ENCODE measurements around the gene ALKBH4.
"Not testable (repeated sequence)": the region's sequence is repeated elsewhere in the genome, so short reads cannot be mapped to it uniquely, and the experiment has no call there.

ALKBH4 gene

DNA sequence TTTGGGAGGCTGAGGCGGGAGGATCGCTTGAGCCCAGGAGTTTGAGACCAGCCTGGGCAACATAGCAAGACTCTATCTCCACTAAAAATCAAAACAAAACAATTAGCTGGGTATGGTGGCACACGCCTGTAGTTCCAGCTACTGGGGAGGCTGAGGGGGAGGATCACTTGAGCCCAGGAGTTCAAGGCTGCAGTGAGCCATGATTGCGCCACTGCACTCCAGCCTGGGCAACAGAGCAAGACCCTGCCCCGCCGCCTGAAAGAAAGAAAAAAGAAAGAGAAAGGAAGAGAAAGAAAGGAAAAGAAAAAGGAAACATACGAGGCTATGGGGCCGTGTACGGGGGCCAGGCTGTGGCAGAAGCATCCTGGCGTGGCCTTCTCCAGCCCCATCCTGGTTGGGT is 9.7 kb downstream of the ALKBH4 start:
- DNase-seq (ENCODE audit: low spot score) = not testable (repeated sequence)

DNA sequence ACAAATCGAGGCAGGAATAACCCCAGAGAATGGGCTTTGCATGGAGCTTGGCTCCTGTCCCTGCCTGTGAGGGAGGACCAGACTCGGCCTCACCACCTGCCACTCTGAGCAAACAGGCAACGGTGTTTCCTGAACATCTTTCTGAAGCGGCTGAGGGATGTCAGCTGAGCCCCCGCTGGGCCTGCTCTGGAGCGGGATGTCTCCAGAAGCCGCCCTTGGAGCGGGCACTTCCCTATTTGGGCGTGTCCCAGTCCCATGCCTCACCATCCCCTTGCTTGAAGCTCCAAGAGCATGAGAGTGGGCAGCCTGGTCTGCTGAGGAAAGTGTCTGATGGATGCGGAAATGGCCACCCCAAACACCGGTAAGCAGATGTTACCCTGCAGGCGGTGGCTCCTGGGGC is 10.2 kb downstream of the ALKBH4 start:
- no peak for DNase-seq (ENCODE audit: low spot score)

DNA sequence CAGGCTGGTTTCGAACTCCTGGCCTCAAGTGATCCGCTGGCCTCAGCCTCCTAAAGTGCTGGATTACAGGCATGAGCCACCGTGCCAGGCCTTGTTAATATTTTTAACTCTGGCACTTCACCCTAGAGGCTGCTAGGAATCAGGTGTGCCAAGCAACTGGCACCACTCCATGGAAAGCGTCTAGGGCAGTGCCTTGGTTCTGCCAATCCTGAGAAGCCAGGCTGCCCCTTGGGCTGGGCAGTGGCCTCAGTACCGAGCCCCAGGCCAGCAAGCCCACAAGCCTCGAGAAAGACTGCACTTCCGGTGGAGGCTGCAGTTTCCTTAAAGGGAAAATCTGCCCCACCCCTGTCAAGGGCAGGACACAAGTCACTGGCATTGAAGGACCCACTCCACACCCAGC is 11.3 kb downstream of the ALKBH4 start:
- DNase-seq (ENCODE audit: low spot score) = no peak

DNA sequence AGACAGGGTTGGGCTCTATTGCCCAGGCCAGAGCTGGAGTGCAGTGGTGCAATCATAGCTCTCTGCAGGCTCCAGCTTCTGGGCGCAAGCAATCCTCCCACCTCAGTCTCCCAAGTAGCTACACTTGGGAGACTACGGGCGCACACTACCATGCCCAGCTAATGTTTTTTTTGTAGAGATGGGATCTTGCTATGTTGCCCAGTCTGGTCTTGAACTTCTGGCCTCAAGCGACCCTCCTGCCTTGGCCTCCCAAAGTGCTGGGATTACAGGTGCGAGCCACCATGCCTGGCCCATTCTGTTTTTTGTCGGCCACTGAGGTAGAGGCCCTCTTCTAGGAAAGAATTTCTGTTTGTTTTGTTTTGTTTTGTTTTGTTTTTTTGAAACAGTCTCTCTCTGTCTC is 12.2 kb downstream of the ALKBH4 start:
- no peak for DNase-seq (ENCODE audit: low spot score)

DNA sequence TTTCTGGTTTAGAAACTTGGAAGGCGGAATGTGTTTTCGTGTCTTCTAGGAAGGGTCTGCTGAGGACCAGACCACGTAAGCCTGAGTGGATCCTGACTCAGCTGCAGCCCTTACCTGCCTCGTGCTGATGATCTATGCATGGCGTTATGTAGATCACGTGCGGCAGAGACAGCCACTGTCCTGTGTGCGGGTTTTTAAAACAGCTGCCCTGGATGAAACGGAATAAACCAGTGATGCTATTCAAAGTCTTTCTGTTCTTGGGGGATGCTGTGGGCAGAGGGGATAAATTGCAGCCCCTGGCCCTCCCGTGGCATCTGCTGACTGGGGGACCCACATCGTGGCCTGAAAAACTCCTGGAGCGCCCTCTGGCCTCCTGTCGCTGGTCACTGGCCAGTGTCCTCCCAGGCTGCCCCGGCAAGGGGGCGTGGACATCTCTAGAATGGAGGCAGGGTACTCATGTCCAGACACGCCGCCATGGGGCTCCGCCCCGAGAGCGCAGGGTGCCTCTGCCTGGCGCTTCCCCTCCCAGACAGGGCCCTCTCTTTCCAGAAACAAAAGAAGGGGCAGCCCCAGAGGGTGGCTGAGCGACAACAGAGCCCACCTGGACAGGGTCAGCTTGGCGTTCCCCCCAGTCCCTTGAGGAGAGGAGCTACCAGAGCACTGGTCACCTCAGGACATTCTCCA is 13.2 kb downstream of the ALKBH4 start:
- DNase-seq (ENCODE audit: low spot score) = no peak

DNA sequence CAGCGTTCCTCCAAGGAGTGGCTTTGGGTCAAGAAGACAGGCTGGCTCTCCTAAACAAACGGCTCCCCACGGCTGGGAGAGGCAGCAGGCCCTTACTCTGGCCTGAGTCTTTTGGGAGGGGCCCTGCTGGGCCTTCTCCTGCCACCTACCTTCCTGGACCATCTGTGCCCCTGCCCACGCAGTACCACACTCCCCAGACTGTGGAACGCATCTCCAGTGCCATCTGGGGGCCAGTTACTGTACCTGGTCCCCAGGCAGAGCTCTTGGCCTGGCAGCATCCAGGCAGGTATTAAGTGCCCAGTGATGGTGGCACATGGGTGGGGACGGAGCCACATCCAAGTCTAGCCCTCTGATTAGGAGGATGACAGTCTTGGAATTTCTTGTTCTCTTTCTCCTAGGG is 14.4 kb downstream of the ALKBH4 start:
- DNase-seq (ENCODE audit: low spot score) = no peak

DNA sequence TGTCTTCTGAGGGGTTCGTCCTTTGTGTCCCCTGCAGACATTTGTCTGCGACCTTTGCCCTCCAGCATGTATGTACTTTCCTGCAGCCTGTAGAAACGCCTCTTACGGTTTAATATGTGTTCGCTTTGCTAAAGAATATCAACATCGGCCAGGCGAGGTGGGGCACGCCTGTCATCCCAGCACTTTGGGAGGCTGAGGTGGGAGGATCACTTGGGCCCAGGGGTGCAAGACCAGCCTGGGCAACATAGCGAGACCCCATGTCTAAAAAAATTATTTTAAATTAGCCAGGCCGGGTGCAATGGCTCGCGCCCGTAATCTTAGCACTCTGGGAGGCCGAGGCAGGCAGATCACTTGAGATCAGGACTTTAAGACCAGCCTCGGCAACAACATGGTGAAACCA is 15.5 kb downstream of the ALKBH4 start:
- DNase-seq (ENCODE audit: low spot score) = no peak

DNA sequence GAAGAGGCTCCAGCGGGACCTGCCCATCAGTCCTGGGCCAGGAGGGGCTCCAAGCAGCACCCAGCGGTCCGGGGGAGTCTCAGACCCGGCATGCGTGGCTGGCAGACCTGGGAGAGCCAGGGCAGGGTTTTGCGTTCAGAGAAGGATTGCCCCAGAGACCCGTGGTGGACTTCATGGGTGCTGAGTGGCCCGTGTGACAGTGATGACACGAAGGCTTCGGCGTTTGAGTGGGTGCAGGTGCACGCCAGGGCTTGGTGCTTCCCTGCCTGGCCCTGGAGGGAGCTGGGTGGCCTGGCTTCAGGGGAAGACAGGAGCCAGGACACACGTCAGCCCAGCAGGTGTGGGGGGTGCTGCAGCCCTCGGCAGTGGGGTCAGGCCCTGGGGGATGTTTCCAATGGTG is 17.4 kb downstream of the ALKBH4 start:
- no peak for DNase-seq (ENCODE audit: low spot score)

DNA sequence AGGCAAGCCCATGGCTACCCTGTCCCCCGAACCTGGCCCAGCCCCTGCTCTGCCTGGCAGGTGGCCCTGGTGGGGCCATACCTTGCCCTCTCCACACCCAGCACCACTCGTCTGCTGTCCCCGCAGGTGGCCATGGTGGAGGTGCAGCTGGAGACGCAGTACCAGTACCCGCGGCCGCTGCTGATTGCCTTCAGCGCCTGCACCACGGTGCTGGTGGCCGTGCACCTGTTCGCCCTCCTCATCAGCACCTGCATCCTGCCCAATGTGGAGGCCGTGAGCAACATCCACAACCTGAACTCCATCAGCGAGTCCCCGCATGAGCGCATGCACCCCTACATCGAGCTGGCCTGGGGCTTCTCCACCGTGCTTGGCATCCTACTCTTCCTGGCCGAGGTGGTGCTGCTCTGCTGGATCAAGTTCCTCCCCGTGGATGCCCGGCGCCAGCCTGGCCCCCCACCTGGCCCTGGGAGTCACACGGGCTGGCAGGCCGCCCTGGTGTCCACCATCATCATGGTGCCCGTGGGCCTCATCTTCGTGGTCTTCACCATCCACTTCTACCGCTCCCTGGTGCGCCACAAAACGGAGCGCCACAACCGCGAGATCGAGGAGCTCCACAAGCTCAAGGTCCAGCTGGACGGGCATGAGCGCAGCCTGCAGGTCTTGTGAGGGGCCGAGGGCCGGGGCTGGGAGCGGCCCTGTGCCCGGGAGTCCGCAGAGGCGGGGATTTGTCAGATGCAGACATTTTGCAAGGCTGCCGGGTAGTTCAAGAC is 18.1 kb downstream of the ALKBH4 start:
- no peak for DNase-seq (ENCODE audit: low spot score)

DNA sequence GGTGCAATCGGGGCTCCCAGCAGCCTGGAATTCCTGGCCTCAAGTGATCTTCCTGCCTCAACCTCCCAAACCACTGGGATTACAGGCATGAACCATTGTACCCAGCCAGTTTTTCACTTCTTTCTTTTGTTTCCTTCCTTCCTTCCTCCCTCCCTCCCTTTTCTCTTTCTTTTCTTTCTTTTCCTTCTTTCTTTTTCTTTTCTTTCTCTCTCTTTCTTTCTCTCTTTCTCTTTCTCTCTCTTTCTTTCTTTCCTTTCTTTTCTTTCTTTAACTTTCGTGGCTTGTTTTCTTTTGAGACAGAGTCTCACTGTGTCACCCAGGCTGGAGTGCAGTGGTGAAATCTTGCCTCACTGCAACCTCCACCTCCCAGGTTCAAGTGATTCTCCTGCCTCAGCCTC is 19.0 kb downstream of the ALKBH4 start:
- DNase-seq (ENCODE audit: low spot score) = no peak

DNA sequence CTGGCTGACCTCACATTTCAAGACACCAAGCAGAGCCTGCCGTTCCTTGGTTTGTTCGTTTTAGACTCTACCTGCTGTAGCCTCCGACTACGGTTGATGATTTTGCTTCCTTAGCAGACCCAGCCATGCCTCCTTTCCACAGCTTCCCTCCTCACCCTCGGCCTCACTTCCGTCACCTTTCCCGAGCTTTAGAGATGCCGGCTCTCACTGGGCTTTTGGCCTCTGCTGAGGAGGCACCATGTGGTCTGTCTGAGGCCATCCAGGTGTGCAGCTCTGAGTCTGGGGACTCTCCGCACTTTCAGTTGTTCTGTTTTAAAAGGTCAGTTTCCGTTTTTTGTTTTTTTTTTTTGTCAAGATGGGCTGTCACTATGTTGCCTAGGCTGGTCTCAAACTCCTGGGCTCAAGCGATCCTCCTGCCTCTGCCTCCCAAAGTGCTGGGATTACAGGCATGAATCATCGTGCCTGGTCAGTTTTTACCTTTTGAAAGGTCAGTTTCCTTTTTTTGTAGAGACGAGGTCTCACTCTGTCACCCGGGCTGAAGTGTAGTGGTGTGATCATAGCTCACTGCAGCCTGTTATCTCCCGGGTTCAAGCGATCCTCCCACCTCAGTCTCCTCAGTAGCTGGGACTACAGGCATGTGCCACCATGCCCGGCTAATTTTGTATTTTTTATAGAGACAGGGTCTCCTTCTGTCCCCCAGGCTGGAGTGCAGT is 19.5 kb downstream of the ALKBH4 start:
- DNase-seq (ENCODE audit: low spot score) = no peak

DNA sequence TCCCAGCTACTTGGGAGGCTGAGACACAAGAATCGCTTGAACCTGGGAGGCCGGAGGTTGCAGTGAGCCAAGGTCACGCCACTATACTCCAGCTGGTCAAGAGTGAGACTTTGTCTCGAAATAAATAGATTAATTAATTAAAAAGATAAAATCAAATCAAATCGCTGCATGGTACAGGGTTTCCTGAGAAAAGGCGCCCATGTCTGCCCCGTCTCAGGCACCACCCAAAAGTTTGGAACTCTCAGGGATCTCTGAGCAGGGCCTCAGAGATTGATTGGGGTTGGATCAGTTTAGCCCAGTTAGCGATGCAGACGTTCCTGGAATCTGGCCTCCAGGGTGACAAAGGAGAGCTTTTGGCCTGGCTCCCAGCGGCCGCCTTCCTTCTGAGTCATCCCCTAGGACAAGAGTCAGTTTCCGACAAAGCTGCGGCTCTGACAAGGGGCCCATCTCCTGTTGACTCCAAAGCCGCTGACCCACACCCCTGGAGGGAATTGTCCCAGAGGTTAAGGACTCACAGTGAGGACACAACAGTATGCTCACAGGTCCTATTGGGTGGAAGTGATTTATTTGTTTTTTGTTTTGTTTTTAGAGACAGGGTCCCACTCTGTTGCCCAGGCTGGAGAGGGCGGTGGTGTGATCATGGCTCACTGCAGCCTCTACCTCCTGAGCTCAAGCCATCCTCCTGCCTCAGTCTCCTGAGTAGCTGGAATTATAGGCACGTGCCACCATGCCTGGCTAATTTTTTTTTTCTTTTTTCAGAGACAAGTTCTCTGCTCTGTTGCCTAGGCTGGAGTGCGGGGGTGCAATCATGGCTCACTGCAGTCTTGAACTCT is 24.5 kb downstream of the ALKBH4 start:
- no peak for DNase-seq (ENCODE audit: low spot score)

DNA sequence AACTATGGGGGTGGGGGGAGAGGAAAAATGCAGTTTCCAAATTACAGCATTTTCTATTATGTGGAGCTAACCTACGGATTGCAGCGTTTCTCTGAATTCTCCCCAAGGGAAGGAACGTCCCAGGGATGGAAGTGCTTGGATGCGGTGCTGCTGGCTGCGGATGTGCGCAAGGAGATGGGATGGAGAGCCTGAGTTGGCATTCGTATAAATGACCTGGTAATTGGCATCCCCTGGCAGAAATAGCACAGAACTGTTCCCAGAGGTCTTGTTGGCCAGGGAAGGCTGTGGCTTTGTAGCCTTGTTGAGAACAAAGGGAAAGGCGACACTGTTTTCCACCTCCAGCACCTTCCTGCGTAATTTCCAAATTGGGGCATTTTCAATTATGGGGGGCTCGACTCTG is 28.5 kb downstream of the ALKBH4 start:
- no peak for DNase-seq (ENCODE audit: low spot score)

DNA sequence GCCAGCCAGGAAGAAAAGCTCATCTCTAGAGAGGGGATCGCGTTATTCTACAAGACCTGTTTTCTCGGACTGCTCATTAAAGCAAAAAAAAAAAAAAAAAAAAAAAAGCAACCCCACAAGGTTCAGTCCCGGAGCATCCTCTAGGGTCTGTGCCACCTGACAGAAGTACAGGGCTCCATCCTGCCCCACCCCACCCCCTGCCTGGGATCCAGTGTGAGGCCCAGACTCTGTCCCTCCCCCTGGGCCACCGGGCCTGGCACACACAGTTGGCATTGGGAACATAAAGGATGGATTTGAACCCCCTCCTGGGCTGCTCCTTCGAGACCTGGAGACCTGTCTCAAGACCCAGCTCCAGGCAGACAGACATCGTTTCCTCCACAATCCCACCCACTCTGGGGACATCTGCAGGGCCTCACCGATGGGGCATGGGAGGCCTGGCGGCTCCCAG is 30.6 kb downstream of the ALKBH4 start:
- DNase-seq (ENCODE audit: low spot score) = no peak

DNA sequence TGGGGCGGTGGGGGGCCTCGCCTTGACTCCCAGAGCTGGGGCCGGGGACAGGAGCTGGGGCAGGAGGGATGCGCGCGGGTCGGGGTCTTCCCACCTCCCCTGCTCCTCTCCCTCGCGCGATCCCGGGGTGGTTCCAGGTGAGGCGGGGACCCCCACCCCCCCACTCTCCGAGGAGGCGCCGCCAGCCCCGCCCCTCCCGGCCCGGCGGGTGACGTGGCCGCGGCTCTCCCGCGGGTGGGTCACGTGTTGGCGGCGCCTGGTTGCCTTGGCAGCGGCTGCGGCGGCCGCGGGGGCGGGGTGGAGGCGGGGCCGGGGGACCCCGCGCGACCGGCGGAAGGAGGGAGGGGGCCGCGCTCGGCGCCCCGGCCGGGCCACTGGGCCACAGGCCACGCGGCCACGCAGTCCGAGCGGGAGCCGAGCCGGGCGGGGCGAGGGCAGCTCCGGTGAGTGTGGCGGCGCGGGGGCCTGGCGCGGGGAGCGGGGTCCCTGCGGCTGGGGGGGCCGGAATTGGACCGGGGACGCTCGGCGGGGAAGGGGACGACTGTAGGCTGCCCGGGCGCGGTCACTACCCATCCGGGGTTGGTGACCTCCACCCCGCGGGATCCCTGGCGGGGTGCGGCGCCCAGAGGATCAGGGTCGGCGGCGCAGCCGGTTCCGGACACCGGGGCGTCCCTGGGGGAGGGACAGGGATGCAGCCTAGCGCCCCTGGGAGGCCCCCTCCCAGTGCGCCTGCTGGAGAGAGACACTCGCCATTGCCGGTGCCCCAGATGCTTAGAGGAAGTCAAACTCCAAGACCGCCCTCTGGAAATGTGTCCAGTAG is 31.2 kb downstream of the ALKBH4 start, which contains the start of gene ORAI2:
TSS of gene ORAI2 (plus strand) at position 357 of the 820 bp plus-strand sequence. CDS start 5,382 bp downstream, outside the sequence.
- DNase-seq (ENCODE audit: low spot score) = peak; percentile 45

DNA sequence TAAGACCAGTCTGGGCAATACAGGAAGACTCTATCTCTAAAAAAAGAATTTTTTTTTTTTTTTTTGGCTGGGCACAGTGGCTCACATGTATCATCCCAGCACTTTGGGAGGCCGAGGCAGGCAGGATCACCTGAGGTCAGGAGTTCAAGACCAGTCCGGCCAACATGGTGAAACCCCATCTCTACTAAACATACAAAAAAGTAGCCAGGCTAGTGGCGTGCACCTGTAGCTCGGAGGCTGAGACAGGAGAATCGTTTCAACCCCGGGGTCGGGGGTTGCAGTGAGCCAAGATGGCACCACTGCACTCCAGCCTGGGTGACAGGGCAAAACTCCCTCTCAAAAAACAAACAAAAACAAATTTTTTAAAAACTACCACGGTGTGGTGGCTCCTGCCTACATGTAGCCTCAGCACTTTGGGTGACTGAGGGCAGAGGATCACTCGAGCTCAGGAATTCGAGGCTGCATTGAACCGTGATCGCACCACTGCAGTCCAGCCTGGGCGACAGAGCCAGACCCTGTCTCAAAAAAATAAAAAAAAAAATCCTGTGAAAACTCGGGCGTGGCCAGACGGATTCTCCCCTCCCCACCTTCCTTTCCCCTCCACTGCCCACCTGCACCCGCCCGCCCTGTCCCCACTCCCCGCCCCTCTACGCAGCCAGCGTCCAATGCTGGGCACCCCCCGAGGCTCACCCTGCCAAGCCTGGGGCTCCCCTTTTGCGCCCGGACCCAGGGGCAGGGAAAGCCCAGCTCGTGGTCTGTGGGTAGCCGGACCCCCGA is 32.0 kb downstream of the ALKBH4 start:
- no peak for DNase-seq (ENCODE audit: low spot score)

DNA sequence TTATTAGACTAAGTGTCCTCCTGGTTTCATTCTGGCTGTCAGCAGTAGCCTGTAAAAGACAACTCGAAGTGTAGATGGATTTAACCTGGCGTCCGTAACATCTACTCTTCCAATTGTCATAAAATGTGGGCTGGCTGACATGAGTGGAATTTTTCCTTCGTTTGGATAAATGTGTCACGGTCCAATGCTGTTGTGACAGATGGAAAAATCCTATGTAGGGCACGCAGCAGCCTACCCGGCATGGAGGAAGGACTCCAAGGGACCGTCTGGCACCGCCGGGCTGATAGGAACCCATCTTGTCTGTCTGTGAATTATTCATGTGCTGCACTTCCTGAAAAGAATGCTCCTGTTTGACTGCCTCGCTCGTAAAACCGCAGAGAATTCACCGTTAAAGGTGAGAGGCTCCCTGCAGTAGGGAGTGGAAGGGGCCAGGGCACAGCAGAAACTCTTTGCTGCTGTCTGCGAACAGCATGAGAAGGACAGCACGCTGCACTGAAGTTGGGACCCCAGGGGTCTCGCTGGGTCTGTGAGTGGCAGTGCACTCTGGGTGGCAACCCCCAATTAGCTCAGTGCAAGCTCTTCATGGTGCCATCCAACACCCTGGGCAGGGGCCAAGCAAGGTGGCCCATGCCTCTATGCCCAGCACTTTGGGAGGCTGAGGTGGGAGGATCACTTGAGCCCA is 32.9 kb downstream of the ALKBH4 start:
- no peak for DNase-seq (ENCODE audit: low spot score)

DNA sequence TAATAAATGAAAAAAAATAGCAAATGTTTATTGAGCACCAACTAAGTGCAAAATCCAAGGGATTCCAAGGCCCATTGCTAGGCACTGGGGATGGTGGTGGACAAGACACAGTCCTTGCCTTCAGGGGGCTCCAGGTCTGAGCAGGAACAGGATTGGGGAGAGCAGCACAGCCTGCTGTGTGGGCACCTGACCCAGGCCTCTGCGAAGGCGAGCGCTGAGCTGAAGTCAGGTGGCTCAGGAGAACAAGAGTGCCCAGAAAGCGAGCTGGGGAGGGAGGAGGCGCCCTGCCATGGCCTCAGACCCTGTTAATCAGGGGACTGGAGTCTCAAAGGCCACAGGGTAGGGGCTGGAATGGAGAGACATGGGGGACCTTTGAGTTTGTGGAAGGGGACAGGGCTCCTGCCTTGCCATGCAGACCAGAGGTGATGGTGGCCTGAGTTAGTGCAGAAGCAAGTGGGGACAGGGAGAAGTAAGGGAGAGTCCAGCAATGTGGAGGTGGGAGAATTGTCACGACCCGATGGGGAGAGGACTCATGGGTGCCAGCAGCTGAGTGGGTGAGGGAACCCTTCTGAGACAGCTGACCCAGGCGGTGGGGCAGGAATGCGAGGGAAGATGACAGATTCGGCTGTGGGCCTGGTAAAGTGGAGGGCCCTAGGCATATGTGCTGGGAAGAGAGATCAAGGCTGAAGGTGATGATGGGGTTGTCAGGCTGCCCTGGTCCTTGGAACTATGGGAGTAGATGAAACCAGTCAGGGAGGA is 35.3 kb downstream of the ALKBH4 start:
- DNase-seq (ENCODE audit: low spot score) = no peak

DNA sequence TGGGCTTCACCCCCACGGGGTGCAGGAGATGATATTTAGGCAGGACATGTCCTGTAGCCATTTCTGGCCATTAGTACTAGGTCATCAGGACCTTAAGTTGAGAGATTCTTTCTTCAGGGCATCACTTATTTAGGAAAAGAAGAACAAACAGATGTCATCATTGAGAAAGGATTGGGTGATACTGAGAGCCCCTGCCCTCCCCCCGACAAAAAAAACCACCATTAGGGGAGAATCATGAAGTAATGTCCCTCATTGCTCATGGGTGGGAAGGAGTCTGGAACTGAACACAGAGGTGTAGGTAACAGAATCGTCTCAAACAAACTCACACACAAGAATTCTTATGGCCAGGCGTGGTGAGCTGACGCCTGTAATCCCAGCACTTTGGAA is 37.7 kb downstream of the ALKBH4 start:
- no peak for DNase-seq (ENCODE audit: low spot score)
